Caco-2 (cell line): ENCODE measurements around the gene CSRP1. TPM values are rescaled to one million over a fixed set of nuclear protein-coding genes. Genes with fewer than 3 reads are reported as not detected.
"Not testable (repeated sequence)": the region's sequence is repeated elsewhere in the genome, so short reads cannot be mapped to it uniquely, and the experiment has no call there.

Experiments used
- BruUV-seq: library from RNA; stranded (reverse); fragments of 400-500 nt; replicated peaks from 2 replicates; lab custom pipeline; 2021; lab: Mats Ljungman, UMichigan
- CTCF ChIA-PET: fragments of 300-600 bp; sonication (Branson Sonifier 250); formaldehyde crosslinking; loops from one replicate; lab custom pipeline; 2022; ENCODE audit warnings: antibody characterized with exemption; lab: Charles Lee
- POLR2A ChIA-PET: fragments of 300-600 bp; sonication (Branson Sonifier 250); formaldehyde crosslinking; loops from one replicate; lab custom pipeline; 2022; ENCODE audit warnings: antibody characterized with exemption; lab: Charles Lee
- DNase-seq, 2 experiments: peaks; one replicate each; pipeline versions ENCODE4 v3.0.0 to v3.0.0-alpha.2; 2020 to 2022
- H3K27me3 ChIP-seq: replicated peaks from 2 replicates; pipeline ENCODE4 v1.6.0; 2011; ENCODE audit warnings: low read length; ENCODE audit not compliant: control insufficient read depth, insufficient read depth
- H3K36me3 ChIP-seq: 2 replicates; pipeline ENCODE4 v1.5.1; 2011; ENCODE audit warnings: low read length; ENCODE audit not compliant: control insufficient read depth, insufficient read depth
- H3K4me1 ChIP-seq: fragments of 250-450 bp; sonication (Bioruptor Pico); 2 replicates; pipeline ENCODE4 v1.5.1; 2020; ENCODE audit warnings: mild to moderate bottlenecking
- H3K4me3 ChIP-seq: 2 replicates; pipeline ENCODE4 v1.5.1; 2011; ENCODE audit warnings: low read depth, mild to moderate bottlenecking, control low read depth, low read length
- H3K9me3 ChIP-seq: fragments of 250-450 bp; sonication (Bioruptor Pico); 2 replicates; pipeline ENCODE4 v1.5.1; 2020; ENCODE audit warnings: mild to moderate bottlenecking, moderate library complexity
- H3K27ac Mint-ChIP-seq: one replicate; pipeline ENCODE4 v1.8.0; 2022; ENCODE audit warnings: mixed read lengths; ENCODE audit not compliant: unreplicated experiment
- H3K27me3 Mint-ChIP-seq: one replicate; pipeline ENCODE4 v1.8.0; 2022; ENCODE audit warnings: mixed read lengths; ENCODE audit not compliant: insufficient read depth, unreplicated experiment
- H3K36me3 Mint-ChIP-seq: one replicate; pipeline ENCODE4 v1.8.0; 2022; ENCODE audit warnings: mild to moderate bottlenecking, mixed read lengths; ENCODE audit not compliant: insufficient read depth, unreplicated experiment
- H3K4me1 Mint-ChIP-seq: one replicate; pipeline ENCODE4 v1.8.0; 2022; ENCODE audit warnings: low read depth, mixed read lengths; ENCODE audit not compliant: unreplicated experiment
- H3K4me3 Mint-ChIP-seq: one replicate; pipeline ENCODE4 v1.8.0; 2022; ENCODE audit warnings: mild to moderate bottlenecking, moderate library complexity, mixed read lengths; ENCODE audit not compliant: unreplicated experiment
- H3K9me3 Mint-ChIP-seq: one replicate; pipeline ENCODE4 v1.8.0; 2022; ENCODE audit warnings: mixed read lengths; ENCODE audit not compliant: unreplicated experiment
- CTCF ChIP-seq, 2 experiments: fragments of 200-600 bp in 1 of 2; IDR thresholded peaks; 1 replicate in 1 of 2; 2 replicates in 1 of 2; pipeline versions ENCODE4 v1.5.1 to v1.8.0; 2011 to 2022; ENCODE audit warnings: antibody characterized with exemption in 1 of 2, control low read depth in 1 of 2, inconsistent platforms in 1 of 2, low read depth in 1 of 2, low read length in 1 of 2, mild to moderate bottlenecking in 1 of 2, moderate library complexity in 1 of 2; ENCODE audit not compliant: insufficient read depth in 1 of 2, severe bottlenecking in 1 of 2, unreplicated experiment in 1 of 2
- intact Hi-C: fragments of 100-400 bp; cut with micrococcal nuclease; formaldehyde crosslinking; loops from one replicate; pipeline ENCODE4 v1.10.0; 2022; ENCODE audit not compliant: unreplicated experiment
- total RNA-seq: library from RNA; stranded (reverse); gene quantifications from 2 replicates; pipeline ENCODE4 v1.2.3, GENCODE V29; 2022

The CSRP1 gene
- total RNA-seq, 1 experiment from 2014 or later = 60.0 TPM

- no peak overlapping the region for H3K27ac Mint-ChIP-seq
- no peak for TF ChIP-seq CTCF (IDR thresholded peaks at IDR 0.05; ENCODE audit: insufficient read depth in 1 of 2, low read depth in 1 of 2, low read length in 1 of 2, severe bottlenecking in 1 of 2, unreplicated experiment in 1 of 2)
- H3K27me3 Mint-ChIP-seq = no peaks in the 10 kb centered on the region
- intact Hi-C loops = no loop called here
- POLR2A ChIA-PET = interaction anchor here (1.1 kb wide), 1 partner anchor 24 kb away, joined by 3 read pairs; no protein-coding TSS in a partner anchor
- DNase-seq = no peak
- peaks cover 11% of the 10 kb centered on the region for H3K4me1 Mint-ChIP-seq
- Histone ChIP-seq H3K9me3 (no peaks in the 10 kb centered on the region), H3K4me1 (peaks cover 25% of the 10 kb centered on the region), H3K36me3 (no peaks in the 10 kb centered on the region), H3K27me3 (no peaks in the 10 kb centered on the region), H3K4me3 (no peak overlapping the region)
- CTCF ChIA-PET = interaction anchor here (3.1 to 5.0 kb wide), 2 partner anchors 10 to 35 kb away, joined by 27 to 198 read pairs; partner anchors contain the start of gene PHLDA3
- H3K36me3 Mint-ChIP-seq = no peaks in the 10 kb centered on the region
- H3K4me3 Mint-ChIP-seq = no peak overlapping the region
- H3K9me3 Mint-ChIP-seq = no peaks in the 10 kb centered on the region
- BruUV-seq = no TSS peak
These were observed 27.7 kb downstream of the CSRP1 start for GRCh38 chr1:201479201-201479730.

- intact Hi-C loops = not testable (repeated sequence)
These were observed 28.3 kb downstream of the CSRP1 start for GRCh38 chr1:201478666-201479065.

GRCh38 chr1:201476670-201477344, 30.1 kb downstream of the CSRP1 start:
- Mint-ChIP-seq H3K4me3 (no peak overlapping the region), H3K9me3 (no peaks in the 10 kb centered on the region), H3K36me3 (no peaks in the 10 kb centered on the region), H3K27me3 (no peaks in the 10 kb centered on the region), H3K27ac (no peak overlapping the region), H3K4me1 (peaks cover 7% of the 10 kb centered on the region)
- intact Hi-C loops = no loop called here
- no peak for TF ChIP-seq CTCF (IDR thresholded peaks at IDR 0.05; ENCODE audit: insufficient read depth in 1 of 2, low read depth in 1 of 2, low read length in 1 of 2, severe bottlenecking in 1 of 2, unreplicated experiment in 1 of 2)
- Histone ChIP-seq H3K4me1 (peaks cover 18% of the 10 kb centered on the region), H3K4me3 (no peak overlapping the region), H3K36me3 (no peaks in the 10 kb centered on the region), H3K9me3 (no peaks in the 10 kb centered on the region), H3K27me3 (no peaks in the 10 kb centered on the region)
- DNase-seq = no peak
- no TSS peak for BruUV-seq
- CTCF ChIA-PET = no interaction called here
- POLR2A ChIA-PET = no interaction called here

More at GRCh38 chr1:201478666-201479065, 28.3 kb downstream of the CSRP1 start:
- CTCF ChIA-PET, H3K9me3 ChIP-seq, H3K36me3 Mint-ChIP-seq, BruUV-seq, H3K27me3 ChIP-seq, H3K9me3 Mint-ChIP-seq, H3K27me3 Mint-ChIP-seq, H3K36me3 ChIP-seq, H3K4me3 Mint-ChIP-seq, H3K27ac Mint-ChIP-seq, H3K4me3 ChIP-seq, DNase-seq: not testable (repeated sequence)
- peaks cover 25% of the 10 kb centered on the region for H3K4me1 ChIP-seq
- peaks cover 11% of the 10 kb centered on the region for H3K4me1 Mint-ChIP-seq
- POLR2A ChIA-PET = interaction anchor here (1.1 kb wide), 1 partner anchor 25 kb away, joined by 3 read pairs; no protein-coding TSS in a partner anchor
